ENCODE results near the gene IQSEC3.

Gene IQSEC3

DNA sequence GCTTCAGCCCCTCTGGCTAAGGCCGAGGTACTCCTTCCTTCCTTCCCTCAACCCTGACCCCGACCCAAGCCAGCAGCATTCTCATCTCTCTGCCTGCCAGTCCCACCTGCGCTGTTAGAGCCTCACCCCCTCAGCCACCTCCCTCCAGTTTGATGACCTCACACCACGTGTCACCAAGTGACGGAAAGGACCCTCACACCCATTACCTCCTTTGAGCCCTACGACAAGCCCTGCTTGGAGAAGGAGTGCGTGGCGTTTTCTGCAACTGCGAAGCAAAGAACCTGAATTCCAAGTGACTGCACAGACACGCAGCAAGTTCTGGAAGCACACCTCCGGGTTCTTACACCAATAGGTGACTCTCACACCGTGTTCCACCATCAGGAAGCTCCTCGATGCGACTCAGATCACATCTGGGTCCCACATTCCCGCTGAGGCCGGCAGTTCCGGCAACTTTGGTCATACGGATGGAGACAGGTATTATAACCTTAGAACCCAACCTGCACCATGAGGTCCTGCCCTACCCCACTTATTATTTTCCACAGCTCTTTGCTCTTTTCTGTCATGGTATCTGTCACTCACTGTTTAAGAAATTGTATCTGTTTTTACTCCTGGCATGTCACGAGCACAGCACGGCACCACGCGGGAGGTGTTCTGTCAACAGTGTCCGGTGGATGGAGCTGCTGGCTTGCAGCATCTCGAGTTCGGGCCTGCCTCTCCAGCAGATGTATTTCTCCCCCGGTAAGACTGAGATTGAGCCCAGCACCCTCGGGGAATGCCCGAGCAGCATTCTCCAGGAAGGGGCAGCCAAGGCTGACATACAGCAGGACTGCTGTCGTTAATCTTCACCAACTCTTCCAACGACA lies 152.4 kb downstream of the IQSEC3 start:
- no peak for DNase-seq
- Histone ChIP-seq H2AK5ac (ENCODE audit: low read length) (no peak overlapping the region), H3K79me2 (ENCODE audit: control insufficient read depth, insufficient read depth, low read length) (no peaks in the 10 kb centered on the region), H3K4me1 (ENCODE audit: control insufficient read depth, low read depth, low read length) (peaks cover 2% of the 10 kb centered on the region), H4K8ac (ENCODE audit: low read depth, low read length) (no peak overlapping the region), H3K79me1 (ENCODE audit: low read length) (no peaks in the 10 kb centered on the region), H3K27ac (ENCODE audit: low read depth, low read length) (no peak overlapping the region), H2BK5ac (ENCODE audit: low read length) (no peak overlapping the region), H3K4me2 (ENCODE audit: low read length) (no peak overlapping the region), H3K27me3 (ENCODE audit: insufficient read depth, low read length, poor library complexity) (no peaks in the 10 kb centered on the region), H2BK120ac (ENCODE audit: low read depth, low read length) (no peak overlapping the region), H3K9ac (ENCODE audit: low read length) (no peak overlapping the region), H2BK15ac (replicated peaks; ENCODE audit: low read depth) (no peak overlapping the region), H3K56ac (ENCODE audit: low read length) (no peak overlapping the region), H3K23ac (ENCODE audit: low read length) (no peak overlapping the region), H3K4me3 (ENCODE audit: low read length) (no peak overlapping the region), H3K18ac (ENCODE audit: low read length) (no peak overlapping the region), H4K5ac (ENCODE audit: low read length) (no peak overlapping the region), H3K4ac (ENCODE audit: low read depth, low read length) (no peak overlapping the region), H3K36me3 (ENCODE audit: control insufficient read depth, insufficient read depth, low read length) (no peaks in the 10 kb centered on the region)
- no CpG with 5 or more reads among the region's 30 CpGs for whole genome bisulfite sequencing (ENCODE audit: extremely low coverage, insufficient coverage, low lambda C conversion rate)

DNA sequence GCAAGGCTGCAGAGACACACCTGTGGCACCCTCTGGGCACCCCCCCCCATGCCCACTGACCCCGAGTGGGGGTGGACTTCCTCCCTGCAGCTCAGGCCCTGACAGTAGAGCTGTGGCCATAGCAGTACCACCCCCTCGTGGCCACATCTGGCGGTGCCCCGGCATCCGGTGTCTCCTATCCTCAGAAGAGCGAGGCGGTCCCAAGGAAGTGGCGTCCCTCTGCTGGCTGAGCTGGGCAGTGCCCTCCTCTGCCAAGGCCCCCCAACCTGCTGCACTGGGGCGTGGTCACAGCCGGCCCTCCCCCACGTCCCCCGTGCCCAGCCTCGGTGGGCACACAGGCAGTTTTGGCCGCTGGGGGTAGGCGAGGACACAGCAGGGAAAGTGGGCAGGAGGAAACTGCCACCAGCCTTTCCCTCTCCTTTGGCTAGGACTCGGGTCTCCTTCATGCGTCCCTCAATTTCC lies 153.4 kb downstream of the IQSEC3 start:
- H4K8ac ChIP-seq (ENCODE audit: low read depth, low read length): no peak overlapping the region
- no peak overlapping the region for H2BK5ac ChIP-seq (ENCODE audit: low read length)
- H3K79me2 ChIP-seq (ENCODE audit: control insufficient read depth, insufficient read depth, low read length): no peaks in the 10 kb centered on the region
- no peak overlapping the region for H2BK15ac ChIP-seq (replicated peaks; ENCODE audit: low read depth)
- peaks cover 2% of the 10 kb centered on the region for H3K4me1 ChIP-seq (ENCODE audit: control insufficient read depth, low read depth, low read length)
- WGBS (ENCODE audit: extremely low coverage, insufficient coverage, low lambda C conversion rate): no CpG with 5 or more reads among the region's 17 CpGs
- no peak overlapping the region for H3K18ac ChIP-seq (ENCODE audit: low read length)
- H3K4ac ChIP-seq (ENCODE audit: low read depth, low read length): no peak overlapping the region
- H3K79me1 ChIP-seq (ENCODE audit: low read length): no peaks in the 10 kb centered on the region
- H2BK120ac ChIP-seq (ENCODE audit: low read depth, low read length): no peak overlapping the region
- H4K5ac ChIP-seq (ENCODE audit: low read length): no peak overlapping the region
- peak; percentile 90 for DNase-seq
- H3K27me3 ChIP-seq (ENCODE audit: insufficient read depth, low read length, poor library complexity): no peaks in the 10 kb centered on the region
- no peak overlapping the region for H3K9ac ChIP-seq (ENCODE audit: low read length)
- no peak overlapping the region for H3K4me2 ChIP-seq (ENCODE audit: low read length)
- no peak overlapping the region for H3K27ac ChIP-seq (ENCODE audit: low read depth, low read length)
- no peaks in the 10 kb centered on the region for H3K36me3 ChIP-seq (ENCODE audit: control insufficient read depth, insufficient read depth, low read length)
- H3K23ac ChIP-seq (ENCODE audit: low read length): no peak overlapping the region
- H3K56ac ChIP-seq (ENCODE audit: low read length): peak overlapping the region; percentile 10
- no peak overlapping the region for H3K4me3 ChIP-seq (ENCODE audit: low read length)
- H2AK5ac ChIP-seq (ENCODE audit: low read length): no peak overlapping the region

DNA sequence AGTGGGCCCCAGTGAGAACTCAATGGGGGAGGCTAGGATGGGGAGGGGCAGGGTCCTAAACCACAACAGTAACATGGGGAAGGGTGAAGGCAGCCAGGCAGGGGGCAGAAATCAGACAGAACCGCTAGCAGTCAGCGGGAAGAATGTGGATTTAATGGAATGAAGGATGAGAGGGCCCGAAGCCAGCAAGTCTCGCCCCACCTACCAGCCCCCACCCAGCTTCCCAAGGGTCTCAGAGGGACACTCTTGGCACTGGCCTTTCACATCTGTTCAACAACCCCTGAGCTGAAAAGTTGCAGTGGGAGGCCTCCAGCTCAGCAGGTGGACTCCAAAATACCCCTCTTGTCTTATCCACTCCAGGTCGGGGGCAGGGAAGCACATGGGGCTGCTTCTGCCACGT lies 153.9 kb downstream of the IQSEC3 start:
- Histone ChIP-seq H4K5ac (ENCODE audit: low read length) (no peak overlapping the region), H2BK15ac (replicated peaks; ENCODE audit: low read depth) (no peak overlapping the region), H3K36me3 (ENCODE audit: control insufficient read depth, insufficient read depth, low read length) (no peaks in the 10 kb centered on the region), H3K27me3 (ENCODE audit: insufficient read depth, low read length, poor library complexity) (no peaks in the 10 kb centered on the region), H2BK5ac (ENCODE audit: low read length) (no peak overlapping the region), H3K4me1 (ENCODE audit: control insufficient read depth, low read depth, low read length) (peaks cover 2% of the 10 kb centered on the region), H3K56ac (ENCODE audit: low read length) (no peak overlapping the region), H3K27ac (ENCODE audit: low read depth, low read length) (no peak overlapping the region), H3K4ac (ENCODE audit: low read depth, low read length) (no peak overlapping the region), H4K8ac (ENCODE audit: low read depth, low read length) (no peak overlapping the region), H2BK120ac (ENCODE audit: low read depth, low read length) (no peak overlapping the region), H3K79me1 (ENCODE audit: low read length) (no peaks in the 10 kb centered on the region), H3K18ac (ENCODE audit: low read length) (no peak overlapping the region), H3K4me2 (ENCODE audit: low read length) (no peak overlapping the region), H3K4me3 (ENCODE audit: low read length) (no peak overlapping the region), H2AK5ac (ENCODE audit: low read length) (no peak overlapping the region), H3K79me2 (ENCODE audit: control insufficient read depth, insufficient read depth, low read length) (no peaks in the 10 kb centered on the region), H3K23ac (ENCODE audit: low read length) (no peak overlapping the region), H3K9ac (ENCODE audit: low read length) (no peak overlapping the region)
- WGBS (ENCODE audit: extremely low coverage, insufficient coverage, low lambda C conversion rate): no CpG with 5 or more reads among the region's 6 CpGs
- DNase-seq: no peak

DNA sequence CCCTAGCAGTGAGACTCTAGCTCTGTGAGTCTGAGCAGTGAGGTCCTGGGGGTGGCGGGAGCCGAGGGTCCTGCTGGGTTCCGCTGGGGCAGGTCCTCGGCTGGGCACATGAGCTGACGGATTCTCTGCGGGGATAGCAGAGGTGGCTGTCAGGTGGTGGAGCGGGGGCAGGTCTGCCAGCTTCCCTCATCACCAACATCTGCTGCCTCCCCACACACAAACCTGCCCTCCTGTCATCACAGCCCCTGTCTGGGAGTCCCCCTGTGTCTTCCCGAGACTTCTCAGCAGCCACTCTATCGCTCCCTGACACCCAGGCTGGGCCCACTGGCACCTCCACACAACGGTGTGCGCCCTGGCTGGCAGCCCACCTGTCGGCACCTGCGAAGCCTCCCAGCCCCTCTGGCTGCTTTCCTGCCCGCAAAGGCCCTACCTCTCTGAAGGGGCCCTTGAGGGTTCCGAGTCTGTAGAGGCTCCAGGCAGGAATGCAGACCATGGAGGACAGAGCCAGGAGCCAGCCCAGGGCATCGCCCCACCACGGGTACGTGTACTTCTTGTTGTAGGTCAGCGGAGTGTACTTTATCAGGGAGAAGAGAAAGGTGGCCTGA lies 154.5 kb downstream of the IQSEC3 start:
- Histone ChIP-seq H3K79me1 (ENCODE audit: low read length) (no peaks in the 10 kb centered on the region), H2AK5ac (ENCODE audit: low read length) (no peak overlapping the region), H3K4ac (ENCODE audit: low read depth, low read length) (no peak overlapping the region), H3K4me2 (ENCODE audit: low read length) (no peak overlapping the region), H3K4me3 (ENCODE audit: low read length) (no peak overlapping the region), H2BK15ac (replicated peaks; ENCODE audit: low read depth) (no peak overlapping the region), H3K79me2 (ENCODE audit: control insufficient read depth, insufficient read depth, low read length) (no peaks in the 10 kb centered on the region), H3K9ac (ENCODE audit: low read length) (no peak overlapping the region), H3K56ac (ENCODE audit: low read length) (no peak overlapping the region), H3K18ac (ENCODE audit: low read length) (no peak overlapping the region), H2BK120ac (ENCODE audit: low read depth, low read length) (no peak overlapping the region), H3K4me1 (ENCODE audit: control insufficient read depth, low read depth, low read length) (peaks cover 2% of the 10 kb centered on the region), H4K5ac (ENCODE audit: low read length) (no peak overlapping the region), H4K8ac (ENCODE audit: low read depth, low read length) (no peak overlapping the region), H3K36me3 (ENCODE audit: control insufficient read depth, insufficient read depth, low read length) (no peaks in the 10 kb centered on the region), H2BK5ac (ENCODE audit: low read length) (no peak overlapping the region), H3K27me3 (ENCODE audit: insufficient read depth, low read length, poor library complexity) (no peaks in the 10 kb centered on the region), H3K27ac (ENCODE audit: low read depth, low read length) (no peak overlapping the region), H3K23ac (ENCODE audit: low read length) (no peak overlapping the region)
- WGBS (ENCODE audit: extremely low coverage, insufficient coverage, low lambda C conversion rate): no CpG with 5 or more reads among the region's 19 CpGs
- DNase-seq: no peak

DNA sequence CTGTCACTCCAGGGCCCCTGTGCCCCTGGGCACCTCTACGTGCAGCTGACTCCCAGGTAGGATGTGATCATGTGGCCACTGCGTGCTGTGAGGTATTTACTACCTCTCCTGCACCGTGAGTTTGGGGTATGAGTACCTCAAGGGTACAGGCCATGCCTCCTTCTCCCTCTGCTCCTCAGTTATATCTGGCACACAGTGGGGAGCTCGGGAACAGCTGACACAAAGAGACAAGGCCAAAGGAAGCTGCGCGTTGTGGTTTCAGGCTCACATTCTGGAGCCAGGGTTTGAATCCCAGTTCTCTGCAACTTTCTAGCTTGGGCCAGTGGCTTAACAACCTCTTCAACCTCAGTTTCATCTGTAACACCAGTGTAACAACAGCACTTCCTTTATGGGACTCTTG lies 155.2 kb downstream of the IQSEC3 start:
- Histone ChIP-seq H2BK15ac (replicated peaks; ENCODE audit: low read depth) (no peak overlapping the region), H2AK5ac (ENCODE audit: low read length) (no peak overlapping the region), H3K27me3 (ENCODE audit: insufficient read depth, low read length, poor library complexity) (no peaks in the 10 kb centered on the region), H3K18ac (ENCODE audit: low read length) (no peak overlapping the region), H3K56ac (ENCODE audit: low read length) (no peak overlapping the region), H3K9ac (ENCODE audit: low read length) (no peak overlapping the region), H3K4me2 (ENCODE audit: low read length) (no peak overlapping the region), H2BK5ac (ENCODE audit: low read length) (no peak overlapping the region), H4K5ac (ENCODE audit: low read length) (no peak overlapping the region), H3K23ac (ENCODE audit: low read length) (no peak overlapping the region), H3K4ac (ENCODE audit: low read depth, low read length) (no peak overlapping the region), H3K36me3 (ENCODE audit: control insufficient read depth, insufficient read depth, low read length) (no peaks in the 10 kb centered on the region), H2BK120ac (ENCODE audit: low read depth, low read length) (no peak overlapping the region), H3K79me2 (ENCODE audit: control insufficient read depth, insufficient read depth, low read length) (no peaks in the 10 kb centered on the region), H3K79me1 (ENCODE audit: low read length) (no peaks in the 10 kb centered on the region), H3K4me1 (ENCODE audit: control insufficient read depth, low read depth, low read length) (peaks cover 2% of the 10 kb centered on the region), H4K8ac (ENCODE audit: low read depth, low read length) (no peak overlapping the region), H3K4me3 (ENCODE audit: low read length) (no peak overlapping the region), H3K27ac (ENCODE audit: low read depth, low read length) (no peak overlapping the region)
- DNase-seq: no peak
- WGBS (ENCODE audit: extremely low coverage, insufficient coverage, low lambda C conversion rate): no CpG with 5 or more reads among the region's 6 CpGs
